Uterus (tissue), 2 donors: ENCODE results near the gene TMEM181.

Experiments used
- CTCF ChIP-seq, 4 experiments: fragments of 200-600 bp in 2 of 4; fragments of 450-650 bp in 2 of 4; sonication (generic) in 2 of 4; IDR thresholded peaks; one replicate each; pipeline ENCODE4 v1.5.1; 2016 to 2019; ENCODE audit warnings: antibody characterized with exemption in 4 of 4, mild to moderate bottlenecking in 2 of 4, moderate library complexity in 1 of 4
- POLR2A ChIP-seq, 2 donors: fragments of 450-650 bp; IDR thresholded peaks; one replicate each; pipeline ENCODE4 v1.6.1; 2016; ENCODE audit warnings: antibody characterized with exemption in 2 of 2, mild to moderate bottlenecking in 1 of 2, moderate library complexity in 1 of 2

- TF ChIP-seq POLR2A (IDR thresholded peaks at IDR 0.05) (no peak), CTCF (IDR thresholded peaks at IDR 0.05) (no peak)
Observed at GRCh38 chr6:158680015-158680414, 120.1 kb downstream of the TMEM181 start.
